Gastrocnemius medialis (tissue), 4 donors: ENCODE measurements around the gene NADK. TPM values are rescaled to one million over a fixed set of nuclear protein-coding genes. Genes with fewer than 3 reads are reported as not detected.

Experiments used
- ATAC-seq, 2 donors: fragments of 150-250 bp; one replicate each; pipeline ENCODE4 v1.9.1; 2016
- DNase-seq, 2 donors: peaks; one replicate each; pipeline ENCODE4 v3.0.0-alpha.2; 2019
- H3K27ac ChIP-seq, 4 donors: fragments of 200-600 bp; sonication (generic); 1 replicate in 1 of 4; 2 replicates in 3 of 4; pipeline ENCODE4 v1.5.1; 2016 to 2018; ENCODE audit warnings: mild to moderate bottlenecking in 2 of 4, moderate library complexity in 1 of 4
- H3K27me3 ChIP-seq, 3 donors: fragments of 200-600 bp; sonication (generic) in 2 of 3; 1 replicate in 1 of 3; 2 replicates in 2 of 3; pipeline versions ENCODE4 v1.5.1 to v1.6.0; 2016 to 2019; ENCODE audit warnings: mild to moderate bottlenecking in 1 of 3, moderate library complexity in 1 of 3
- H3K36me3 ChIP-seq, 2 donors: fragments of 200-600 bp; sonication (generic) in 1 of 2; one replicate each; pipeline ENCODE4 v1.5.1; 2017 to 2018
- H3K4me1 ChIP-seq, 2 donors: fragments of 200-600 bp; sonication (generic) in 1 of 2; one replicate each; pipeline ENCODE4 v1.5.1; 2016 to 2017; ENCODE audit warnings: mild to moderate bottlenecking in 2 of 2
- H3K4me3 ChIP-seq, 4 donors: fragments of 200-600 bp; sonication (generic) in 3 of 4; 1 replicate in 1 of 4; 2 replicates in 3 of 4; pipeline ENCODE4 v1.5.1; 2016 to 2019; ENCODE audit warnings: mild to moderate bottlenecking in 2 of 4
- H3K9me3 ChIP-seq, 3 donors: fragments of 200-600 bp; sonication (generic) in 2 of 3; 1 replicate in 1 of 3; 2 replicates in 2 of 3; pipeline ENCODE4 v1.5.1; 2016 to 2019
- CTCF ChIP-seq, 5 experiments: fragments of 450-650 bp in 3 of 5; fragments of 200-600 bp in 2 of 5; sonication (generic) in 2 of 5; IDR thresholded peaks in 4 of 5; conservative IDR thresholded peaks in 1 of 5; 1 replicate in 4 of 5; 2 replicates in 1 of 5; pipeline ENCODE4 v1.5.1; 2016 to 2019; ENCODE audit warnings: antibody characterized with exemption in 5 of 5, mild to moderate bottlenecking in 3 of 5, moderate library complexity in 3 of 5
- POLR2A ChIP-seq, 2 donors: fragments of 450-650 bp; IDR thresholded peaks; one replicate each; pipeline ENCODE4 v1.6.1; 2017; ENCODE audit warnings: antibody characterized with exemption in 2 of 2, mild to moderate bottlenecking in 2 of 2, moderate library complexity in 2 of 2
- in situ Hi-C, 4 donors: fragments of 200-750 bp; cut with MboI; loops; one replicate each; pipeline versions ENCODE4 v1.15.0 to v1.8.0; 2017; ENCODE audit warnings: low sequenced_read_pairs in 4 of 4
- intact Hi-C: fragments of 100-400 bp; cut with DNase I; formaldehyde crosslinking; loops from one replicate; pipeline ENCODE4 v1.15.1; 2023; ENCODE audit warnings: low total_unique reads
- total RNA-seq, 4 donors: library from RNA; depleted of rRNA; stranded (reverse); fragments of >200 nt; gene quantifications; one replicate each; pipeline versions ENCODE4 v1.1.0 to v1.2.3, GENCODE V29; 2016

Gene NADK
- total RNA-seq, 4 donors from 2014 or later: 20.1 to 33.1 (median 32.5) TPM

DNA sequence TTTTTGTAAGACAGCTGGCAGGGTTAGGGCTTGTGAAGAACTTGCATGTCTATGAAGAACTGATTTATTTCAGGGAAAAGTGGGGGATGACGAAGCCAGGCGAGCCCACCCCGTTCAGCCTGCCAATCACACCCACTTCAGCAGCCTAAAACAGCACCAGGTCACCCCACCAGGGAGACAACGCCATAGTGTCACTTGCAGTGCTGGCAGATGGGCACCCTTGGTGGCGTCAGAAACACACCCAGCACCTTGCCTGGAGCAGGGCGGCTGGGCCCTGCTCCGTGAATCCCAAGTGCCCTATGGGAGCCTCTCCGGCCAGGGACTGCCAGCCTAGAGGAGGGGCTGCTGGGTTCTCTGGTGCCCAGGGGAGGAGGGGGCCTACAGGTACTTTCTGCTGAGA, 5.0 kb upstream of the NADK start:
- H3K36me3 ChIP-seq: peaks cover 0 to 33% of the 10 kb centered on the region in 2 donors
- intact Hi-C loops (no loop called here), in situ Hi-C loops (loop anchor here in 1 of 4 donors (10.0 kb wide), 1 partner anchor 101 kb away; no protein-coding TSS in a partner anchor)
- no peak overlapping the region for H3K4me3 ChIP-seq
- H3K27me3 ChIP-seq: no peaks in the 10 kb centered on the region
- no peak for DNase-seq
- H3K4me1 ChIP-seq: peaks cover 26 to 32% of the 10 kb centered on the region in 2 donors
- ATAC-seq: no peak
- no peaks in the 10 kb centered on the region for H3K9me3 ChIP-seq
- H3K27ac ChIP-seq: peak overlapping the region; percentile 65 to 99 (median 80)
- TF ChIP-seq POLR2A (IDR thresholded peaks at IDR 0.05) (no peak), CTCF (IDR thresholded peaks at IDR 0.05 in 4 of 5, conservative IDR thresholded peaks at IDR 0.05 in 1 of 5) (no peak)

- in situ Hi-C loops (loop anchor here in 1 of 4 donors (10.0 kb wide), 1 partner anchor 102 kb away; no protein-coding TSS in a partner anchor), intact Hi-C loops (no loop called here)
- Histone ChIP-seq H3K36me3 (peaks cover 0 to 26% of the 10 kb centered on the region in 2 donors), H3K27ac (peak overlapping the region; percentile 65 to 99 (median 80)), H3K4me1 (peaks cover 22 to 32% of the 10 kb centered on the region in 2 donors), H3K27me3 (no peaks in the 10 kb centered on the region), H3K4me3 (peak overlapping the region; percentile 18 to 37 (median 35)), H3K9me3 (no peaks in the 10 kb centered on the region)
- peak; percentile 22 to 26 for ATAC-seq
- DNase-seq: peak; percentile 43 to 61
- TF ChIP-seq CTCF (IDR thresholded peaks at IDR 0.05 in 4 of 5, conservative IDR thresholded peaks at IDR 0.05 in 1 of 5): no peak
- TF ChIP-seq POLR2A (IDR thresholded peaks at IDR 0.05): no peak
Observed at GRCh38 chr1:1782399-1783221, 4.3 kb upstream of the NADK start.

- intact Hi-C loops: no loop called here
- no peak for DNase-seq
- Histone ChIP-seq H3K36me3 (peaks cover 0 to 15% of the 10 kb centered on the region in 2 donors), H3K27me3 (no peaks in the 10 kb centered on the region), H3K4me1 (peaks cover 30 to 42% of the 10 kb centered on the region in 2 donors), H3K9me3 (no peaks in the 10 kb centered on the region), H3K27ac (peak overlapping the region in 3 of 4 donors; percentile 13 to 99 (median 91)), H3K4me3 (no peak overlapping the region)
- TF ChIP-seq CTCF (IDR thresholded peaks at IDR 0.05 in 4 of 5, conservative IDR thresholded peaks at IDR 0.05 in 1 of 5) (no peak), POLR2A (IDR thresholded peaks at IDR 0.05) (no peak)
- in situ Hi-C loops: loop anchor here in 1 of 4 donors (10.0 kb wide), 1 partner anchor 103 kb away; no protein-coding TSS in a partner anchor
- ATAC-seq: no peak
Observed at GRCh38 chr1:1781526-1781903, 3.2 kb upstream of the NADK start.

DNA sequence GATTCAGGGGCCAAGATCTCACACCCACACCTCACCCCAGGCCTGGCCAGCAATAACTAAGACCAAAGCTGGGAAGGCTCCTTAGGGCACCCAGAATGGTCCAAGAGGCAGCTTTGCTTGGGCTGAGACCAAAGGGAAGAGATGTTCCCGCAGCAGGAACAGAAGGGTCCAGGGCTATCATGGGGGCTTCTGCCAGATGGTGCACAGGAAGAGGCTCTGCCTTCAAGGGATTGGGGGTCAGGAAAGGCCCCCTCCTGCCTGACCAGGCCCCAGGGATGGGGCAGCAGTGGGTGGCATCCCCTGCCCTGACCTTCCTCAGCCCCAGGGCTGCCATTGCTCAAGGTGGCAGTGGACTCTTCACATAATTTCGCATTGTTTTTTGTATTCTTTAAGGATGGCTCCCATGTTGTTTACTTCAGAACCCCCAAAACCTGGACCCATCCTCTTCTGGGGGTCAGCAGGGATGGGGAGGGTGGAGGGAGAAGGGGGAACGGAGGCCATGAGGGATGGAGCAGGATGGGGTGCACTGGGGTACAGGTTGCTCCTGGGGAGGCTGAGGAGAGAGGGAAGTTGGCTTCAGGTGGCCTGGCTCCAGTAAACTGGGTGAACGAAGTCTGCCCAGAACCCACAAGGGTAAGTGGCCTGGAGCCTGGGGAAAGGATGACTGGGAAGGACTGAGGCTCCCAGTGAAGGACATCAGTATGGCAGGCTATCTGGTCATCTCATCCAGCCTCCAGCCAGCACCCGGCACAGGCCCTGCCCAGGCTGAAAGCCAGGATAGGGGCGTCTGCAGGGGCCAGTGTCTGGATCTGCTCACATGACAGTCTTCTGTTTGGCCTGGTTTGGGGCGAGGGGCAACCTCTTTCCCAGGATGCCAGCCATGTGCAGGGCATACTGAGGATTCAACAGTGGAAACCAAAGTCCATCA, 2.6 kb upstream of the NADK start:
- in situ Hi-C loops: loop anchor here in 1 of 4 donors (10.0 kb wide), 1 partner anchor 104 kb away; no protein-coding TSS in a partner anchor
- Histone ChIP-seq H3K9me3 (no peaks in the 10 kb centered on the region), H3K4me1 (peaks cover 37 to 48% of the 10 kb centered on the region in 2 donors), H3K27ac (peak overlapping the region; percentile 47 to 99 (median 94)), H3K27me3 (no peaks in the 10 kb centered on the region), H3K36me3 (peaks cover 0 to 9% of the 10 kb centered on the region in 2 donors), H3K4me3 (no peak overlapping the region)
- intact Hi-C loops: no loop called here
- TF ChIP-seq CTCF (IDR thresholded peaks at IDR 0.05 in 4 of 5, conservative IDR thresholded peaks at IDR 0.05 in 1 of 5): no peak
- TF ChIP-seq POLR2A (IDR thresholded peaks at IDR 0.05): no peak
- ATAC-seq (no peak), DNase-seq (no peak)
